ENCODE measurements around the gene BCAP31. TPM values are rescaled to one million over a fixed set of nuclear protein-coding genes. Genes with fewer than 3 reads are reported as not detected.

BCAP31 gene
- total RNA-seq, 4 donors from 2014 or later, result 214 to 334 (median 269) TPM

GRCh38 chrX:153684467-153685155 lies 39.6 kb downstream of the BCAP31 start:
- TF ChIP-seq CTCF (IDR thresholded peaks at IDR 0.05; ENCODE audit: low read depth), result no peak

- TF ChIP-seq CTCF (IDR thresholded peaks at IDR 0.05; ENCODE audit: low read depth), result no peak
These were observed 43.0 kb downstream of the BCAP31 start for GRCh38 chrX:153681175-153681574.

GRCh38 chrX:153674219-153674851 lies 49.9 kb downstream of the BCAP31 start:
- no peak for TF ChIP-seq CTCF (IDR thresholded peaks at IDR 0.05; ENCODE audit: low read depth)

GRCh38 chrX:153673428-153674218 lies 50.6 kb downstream of the BCAP31 start, which contains the start of gene PNCK:
TSS of gene PNCK (minus strand) at chrX:153673813. CDS start at chrX:153673076, 737 bp downstream.
- no peak for TF ChIP-seq CTCF (IDR thresholded peaks at IDR 0.05; ENCODE audit: low read depth)

GRCh38 chrX:153672531-153673427 lies 51.4 kb downstream of the BCAP31 start:
- TF ChIP-seq CTCF (IDR thresholded peaks at IDR 0.05; ENCODE audit: low read depth), result no peak

- TF ChIP-seq CTCF (IDR thresholded peaks at IDR 0.05; ENCODE audit: low read depth), result no peak
These were observed 52.3 kb downstream of the BCAP31 start for GRCh38 chrX:153671589-153672530.
